Endodermal cell (in vitro differentiated cells): ENCODE data around the gene LDLRAD4. TPM values are rescaled to one million over a fixed set of nuclear protein-coding genes. Genes with fewer than 3 reads are reported as not detected.

Experiments
- DNase-seq: peaks from one replicate; pipeline ENCODE4 v3.0.0-alpha.2; 2017
- H3K27ac ChIP-seq: 2 replicates; pipeline ENCODE4 v1.5.1; 2013; ENCODE audit warnings: mild to moderate bottlenecking, low read depth, low read length, moderate library complexity
- H3K27me3 ChIP-seq: 2 replicates; pipeline ENCODE4 v1.6.1; 2013; ENCODE audit warnings: mild to moderate bottlenecking, low read length, moderate library complexity; ENCODE audit not compliant: insufficient read depth, control insufficient read depth, poor library complexity, severe bottlenecking
- H3K36me3 ChIP-seq: 2 replicates; pipeline ENCODE4 v1.7.0; 2013; ENCODE audit warnings: mild to moderate bottlenecking, low read length, moderate library complexity; ENCODE audit not compliant: control insufficient read depth, insufficient read depth
- H3K4me1 ChIP-seq: one replicate; pipeline ENCODE4 v1.7.0; 2013; ENCODE audit warnings: low read length; ENCODE audit not compliant: control insufficient read depth, insufficient read depth
- H3K4me3 ChIP-seq: 2 replicates; pipeline ENCODE4 v1.5.1; 2013; ENCODE audit warnings: mild to moderate bottlenecking, low read length, moderate library complexity
- H3K9ac ChIP-seq: 2 replicates; pipeline ENCODE4 v1.6.1; 2013; ENCODE audit warnings: mild to moderate bottlenecking, low read length, moderate library complexity; ENCODE audit not compliant: poor library complexity, severe bottlenecking; ENCODE audit errors: extremely low read depth
- H3K9me3 ChIP-seq: 2 replicates; pipeline ENCODE4 v1.6.1; 2013; ENCODE audit warnings: mild to moderate bottlenecking, low read length, moderate library complexity; ENCODE audit not compliant: control insufficient read depth
- H3K27ac Mint-ChIP-seq: 2 replicates; pipeline ENCODE4 v1.8.0; 2020; ENCODE audit warnings: mixed read lengths
- H3K27me3 Mint-ChIP-seq: 2 replicates; pipeline ENCODE4 v1.8.0; 2021; ENCODE audit warnings: mild to moderate bottlenecking, mixed read lengths; ENCODE audit not compliant: insufficient read depth
- H3K36me3 Mint-ChIP-seq: 2 replicates; pipeline ENCODE4 v1.8.0; 2020; ENCODE audit warnings: low read depth, mixed read lengths
- H3K4me1 Mint-ChIP-seq: 2 replicates; pipeline ENCODE4 v1.8.0; 2020; ENCODE audit warnings: mixed read lengths
- H3K4me3 Mint-ChIP-seq: 2 replicates; pipeline ENCODE4 v1.8.0; 2020; ENCODE audit warnings: mild to moderate bottlenecking, moderate library complexity, mixed read lengths
- H3K9me3 Mint-ChIP-seq: 2 replicates; pipeline ENCODE4 v1.8.0; 2020; ENCODE audit warnings: mild to moderate bottlenecking, mixed read lengths
- WGBS, 2 experiments: methylation state at CpG; one replicate each; pipeline versions ENCODE4 v1.1.5 to v1.1.7; 2013; ENCODE audit warnings: missing lambda C conversion rate in 2 of 2, mixed read lengths in 1 of 2; ENCODE audit not compliant: insufficient coverage in 1 of 2, insufficient read length in 1 of 2; 5-methylcytosine and 5-hydroxymethylcytosine counted together
- total RNA-seq, 2 donors: library from RNA; stranded (reverse); fragmentation: NEBNext Ultra II Directional in 1 of 2; extraction: Animal tissue kit (Norgen Biotek cat#: 25700) in 1 of 2; gene quantifications; 2 replicates in 1 of 2; 3 replicates in 1 of 2; pipeline ENCODE4 v1.2.1, GENCODE V29; 2021
- TF ChIP-seq, protein P1 (sequence below): fragments of 200-600 bp; sonication (generic); conservative IDR thresholded peaks from 2 replicates; pipeline ENCODE4 v1.5.0; 2021; ENCODE audit warnings: antibody characterized with exemption, mild to moderate bottlenecking

The LDLRAD4 gene
- total RNA-seq, 2 donors from 2014 or later, result 14.9 to 15.1 TPM

DNA sequence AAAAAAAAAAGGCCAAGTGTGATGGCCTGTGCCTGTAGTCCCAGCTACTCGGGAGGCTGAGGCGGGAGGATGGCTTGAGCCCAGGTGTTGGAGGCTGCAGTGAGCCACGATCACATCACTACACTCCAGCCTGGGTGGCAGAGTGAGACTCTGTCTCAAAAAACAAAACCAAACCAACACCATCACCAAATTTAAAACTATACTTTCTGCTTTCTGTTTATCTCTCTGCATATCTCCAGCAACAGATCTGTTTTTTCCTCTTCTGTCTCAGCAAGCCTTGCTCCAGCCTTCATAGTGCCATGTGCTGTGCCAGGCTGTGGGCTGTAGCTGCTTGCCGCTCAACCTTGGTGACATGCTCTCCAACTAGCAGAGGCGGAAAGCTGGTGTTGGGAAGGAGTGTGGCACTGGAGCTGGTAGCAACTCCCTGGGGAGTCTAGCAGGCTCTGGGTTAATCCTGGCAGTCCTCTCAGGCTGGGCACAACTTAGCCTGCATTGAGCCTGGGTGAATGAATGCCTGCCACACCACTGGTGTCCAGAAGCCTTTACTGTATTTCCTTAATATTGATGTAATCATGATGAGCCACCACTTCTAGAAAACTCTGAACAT is 204.1 kb downstream of the LDLRAD4 start:
- H3K9me3 Mint-ChIP-seq, result no peaks in the 10 kb centered on the region
- Histone ChIP-seq H3K27ac (no peak overlapping the region), H3K9me3 (no peaks in the 10 kb centered on the region), H3K9ac (no peak overlapping the region), H3K4me1 (no peaks in the 10 kb centered on the region), H3K36me3 (no peaks in the 10 kb centered on the region), H3K27me3 (no peaks in the 10 kb centered on the region), H3K4me3 (no peak overlapping the region)
- TF ChIP-seq, protein P1, sequence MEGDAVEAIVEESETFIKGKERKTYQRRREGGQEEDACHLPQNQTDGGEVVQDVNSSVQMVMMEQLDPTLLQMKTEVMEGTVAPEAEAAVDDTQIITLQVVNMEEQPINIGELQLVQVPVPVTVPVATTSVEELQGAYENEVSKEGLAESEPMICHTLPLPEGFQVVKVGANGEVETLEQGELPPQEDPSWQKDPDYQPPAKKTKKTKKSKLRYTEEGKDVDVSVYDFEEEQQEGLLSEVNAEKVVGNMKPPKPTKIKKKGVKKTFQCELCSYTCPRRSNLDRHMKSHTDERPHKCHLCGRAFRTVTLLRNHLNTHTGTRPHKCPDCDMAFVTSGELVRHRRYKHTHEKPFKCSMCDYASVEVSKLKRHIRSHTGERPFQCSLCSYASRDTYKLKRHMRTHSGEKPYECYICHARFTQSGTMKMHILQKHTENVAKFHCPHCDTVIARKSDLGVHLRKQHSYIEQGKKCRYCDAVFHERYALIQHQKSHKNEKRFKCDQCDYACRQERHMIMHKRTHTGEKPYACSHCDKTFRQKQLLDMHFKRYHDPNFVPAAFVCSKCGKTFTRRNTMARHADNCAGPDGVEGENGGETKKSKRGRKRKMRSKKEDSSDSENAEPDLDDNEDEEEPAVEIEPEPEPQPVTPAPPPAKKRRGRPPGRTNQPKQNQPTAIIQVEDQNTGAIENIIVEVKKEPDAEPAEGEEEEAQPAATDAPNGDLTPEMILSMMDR, result no peak
- no peaks in the 10 kb centered on the region for H3K4me1 Mint-ChIP-seq
- H3K27ac Mint-ChIP-seq, result no peak overlapping the region
- H3K36me3 Mint-ChIP-seq, result no peaks in the 10 kb centered on the region
- no peak overlapping the region for H3K4me3 Mint-ChIP-seq
- no peak for DNase-seq
- 94 to 100% methylated on average over 1 to 5 of the region's 5 CpGs for WGBS, 2 experiments
- H3K27me3 Mint-ChIP-seq, result no peaks in the 10 kb centered on the region

DNA sequence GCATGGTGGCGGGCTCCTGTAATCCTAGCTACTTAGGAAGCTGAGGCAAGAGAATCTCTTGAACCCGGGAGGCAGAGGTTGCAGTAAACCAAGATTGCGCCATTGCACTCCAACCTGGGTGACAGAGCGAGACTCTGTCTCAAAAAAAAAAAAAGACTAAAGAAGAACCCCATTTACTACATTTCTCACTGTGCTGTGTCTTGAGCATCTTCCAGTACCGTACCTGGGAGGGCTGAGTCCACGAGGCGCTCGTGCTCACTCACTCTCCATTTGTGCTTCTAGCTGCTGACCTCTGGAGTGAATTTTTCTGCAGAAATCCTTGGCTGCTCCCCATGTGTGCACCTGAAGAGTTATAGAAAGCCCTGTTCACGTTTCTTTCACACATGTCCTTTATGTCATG is 204.8 kb downstream of the LDLRAD4 start:
- no peak overlapping the region for H3K27ac Mint-ChIP-seq
- no peak overlapping the region for H3K4me3 ChIP-seq
- no peak overlapping the region for H3K4me3 Mint-ChIP-seq
- no peaks in the 10 kb centered on the region for H3K27me3 Mint-ChIP-seq
- H3K9ac ChIP-seq, result no peak overlapping the region
- DNase-seq, result no peak
- no peaks in the 10 kb centered on the region for H3K9me3 ChIP-seq
- WGBS, 2 experiments, result 95 to 96% methylated on average over 5 to 9 of the region's 9 CpGs
- H3K36me3 ChIP-seq, result no peaks in the 10 kb centered on the region
- H3K9me3 Mint-ChIP-seq, result no peaks in the 10 kb centered on the region
- TF ChIP-seq, protein P1, result no peak
- no peak overlapping the region for H3K27ac ChIP-seq
- H3K27me3 ChIP-seq, result no peaks in the 10 kb centered on the region
- H3K4me1 Mint-ChIP-seq, result peaks cover 5% of the 10 kb centered on the region
- H3K36me3 Mint-ChIP-seq, result no peaks in the 10 kb centered on the region
- H3K4me1 ChIP-seq, result no peaks in the 10 kb centered on the region

- Histone ChIP-seq H3K27me3 (no peaks in the 10 kb centered on the region), H3K9ac (no peak overlapping the region), H3K27ac (no peak overlapping the region), H3K36me3 (no peaks in the 10 kb centered on the region), H3K4me3 (no peak overlapping the region), H3K9me3 (no peaks in the 10 kb centered on the region), H3K4me1 (no peaks in the 10 kb centered on the region)
- H3K4me1 Mint-ChIP-seq, result peaks cover 7% of the 10 kb centered on the region
- TF ChIP-seq, protein P1, result no peak
- no peak for DNase-seq
- no peak overlapping the region for H3K4me3 Mint-ChIP-seq
- H3K27ac Mint-ChIP-seq, result no peak overlapping the region
- WGBS, 2 experiments, result 84 to 85% methylated on average over 4 to 7 of the region's 7 CpGs
- no peaks in the 10 kb centered on the region for H3K27me3 Mint-ChIP-seq
- no peaks in the 10 kb centered on the region for H3K36me3 Mint-ChIP-seq
- H3K9me3 Mint-ChIP-seq, result no peaks in the 10 kb centered on the region
These were observed 205.8 kb downstream of the LDLRAD4 start for GRCh38 chr18:13424363-13424762.
